Neuronal stem cell (in vitro differentiated cells): Measurements from ENCODE around the gene SRXN1.

Source experiments
- DNase-seq: peaks from one replicate; pipeline ENCODE4 v3.0.0-alpha.2; 2013; ENCODE audit warnings: low spot score
- H2AFZ ChIP-seq: one replicate; pipeline ENCODE4 v1.6.1; 2013; ENCODE audit warnings: mild to moderate bottlenecking, low read length, inconsistent platforms
- H2AK5ac ChIP-seq: 2 replicates; pipeline ENCODE4 v1.6.1; 2013; ENCODE audit warnings: low read depth, mild to moderate bottlenecking, inconsistent platforms, low read length, moderate library complexity, mixed read lengths
- H2BK120ac ChIP-seq: 2 replicates; pipeline ENCODE4 v1.6.1; 2013; ENCODE audit warnings: low read depth, mild to moderate bottlenecking, inconsistent platforms, low read length, moderate library complexity, mixed read lengths
- H2BK12ac ChIP-seq: one replicate; pipeline ENCODE4 v1.6.1; 2013; ENCODE audit warnings: low read length, inconsistent platforms
- H2BK15ac ChIP-seq: 2 replicates; pipeline ENCODE4 v1.6.1; 2013; ENCODE audit warnings: mild to moderate bottlenecking, low read length, inconsistent platforms, mixed read lengths
- H2BK5ac ChIP-seq: one replicate; pipeline ENCODE4 v1.6.1; 2013; ENCODE audit warnings: inconsistent platforms, mild to moderate bottlenecking, low read length, moderate library complexity
- H3K14ac ChIP-seq: one replicate; pipeline ENCODE4 v1.6.1; 2013; ENCODE audit warnings: low read length, inconsistent platforms
- H3K18ac ChIP-seq: 2 replicates; pipeline ENCODE4 v1.6.1; 2013; ENCODE audit warnings: low read length, inconsistent platforms
- H3K23ac ChIP-seq: 2 replicates; pipeline ENCODE4 v1.6.1; 2013; ENCODE audit warnings: low read depth, mild to moderate bottlenecking, mixed read lengths, low read length, inconsistent platforms; ENCODE audit not compliant: poor library complexity
- H3K27ac ChIP-seq: replicated peaks from 3 replicates; pipeline ENCODE4 v1.5.1; 2013; ENCODE audit warnings: low read length, inconsistent platforms
- H3K27me3 ChIP-seq, 3 experiments: 2 replicates each; pipeline ENCODE4 v1.6.1; 2013; ENCODE audit warnings: low read length in 3 of 3, mild to moderate bottlenecking in 2 of 3, inconsistent platforms in 1 of 3, low read depth in 1 of 3, mixed read lengths in 1 of 3, moderate library complexity in 1 of 3; ENCODE audit not compliant: control insufficient read depth in 3 of 3, insufficient read depth in 3 of 3
- H3K36me3 ChIP-seq, 2 donors: replicated peaks in 1 of 2; 2 replicates each; pipeline ENCODE4 v1.6.1; 2013; ENCODE audit warnings: low read length in 2 of 2; ENCODE audit not compliant: control insufficient read depth in 2 of 2, insufficient read depth in 2 of 2
- H3K4ac ChIP-seq: 2 replicates; pipeline ENCODE4 v1.6.1; 2013; ENCODE audit warnings: inconsistent platforms, mild to moderate bottlenecking, low read length, moderate library complexity
- H3K4me1 ChIP-seq, 2 donors: 1 replicate in 1 of 2; 2 replicates in 1 of 2; pipeline ENCODE4 v1.6.1; 2013; ENCODE audit warnings: low read length in 2 of 2, low read depth in 1 of 2; ENCODE audit not compliant: control insufficient read depth in 2 of 2, insufficient read depth in 1 of 2
- H3K4me2 ChIP-seq: one replicate; pipeline ENCODE4 v1.6.1; 2013; ENCODE audit warnings: mild to moderate bottlenecking, low read length, inconsistent platforms; ENCODE audit not compliant: insufficient read depth, poor library complexity, severe bottlenecking
- H3K4me3 ChIP-seq, 2 donors: 2 replicates each; pipeline ENCODE4 v1.5.1; 2013; ENCODE audit warnings: low read length in 2 of 2, mild to moderate bottlenecking in 2 of 2, inconsistent platforms in 1 of 2, moderate library complexity in 1 of 2
- H3K79me1 ChIP-seq: one replicate; pipeline ENCODE4 v1.6.1; 2013; ENCODE audit warnings: low read depth, mild to moderate bottlenecking, inconsistent platforms, low read length, moderate library complexity
- H3K9ac ChIP-seq: one replicate; pipeline ENCODE4 v1.6.1; 2013; ENCODE audit warnings: mild to moderate bottlenecking, low read depth, low read length, inconsistent platforms; ENCODE audit not compliant: poor library complexity
- H3K9me3 ChIP-seq, 2 donors: replicated peaks in 1 of 2; 2 replicates each; pipeline versions ENCODE3 to v1.6.1; 2013; ENCODE audit warnings: low read length in 2 of 2, mild to moderate bottlenecking in 2 of 2, inconsistent platforms in 1 of 2, low read depth in 1 of 2, mixed read lengths in 1 of 2, moderate library complexity in 1 of 2; ENCODE audit not compliant: control insufficient read depth in 2 of 2, insufficient read depth in 1 of 2
- H4K8ac ChIP-seq: one replicate; pipeline ENCODE4 v1.6.1; 2013; ENCODE audit warnings: low read depth, mild to moderate bottlenecking, inconsistent platforms, low read length, moderate library complexity
- H4K91ac ChIP-seq: one replicate; pipeline ENCODE4 v1.6.1; 2013; ENCODE audit warnings: low read length, low read depth, mild to moderate bottlenecking, inconsistent platforms; ENCODE audit not compliant: poor library complexity
- WGBS, 2 donors: extraction: QIAGEN DNeasy Blood & Tissue Kit; methylation state at CpG; one replicate each; pipeline ENCODE4 v1.1.7; 2013; ENCODE audit warnings: missing lambda C conversion rate in 2 of 2, mixed read lengths in 1 of 2; ENCODE audit not compliant: insufficient read length in 2 of 2, insufficient replicate concordance in 1 of 2; ENCODE audit errors: extremely low coverage in 2 of 2; 5-methylcytosine and 5-hydroxymethylcytosine counted together

The SRXN1 gene

DNA sequence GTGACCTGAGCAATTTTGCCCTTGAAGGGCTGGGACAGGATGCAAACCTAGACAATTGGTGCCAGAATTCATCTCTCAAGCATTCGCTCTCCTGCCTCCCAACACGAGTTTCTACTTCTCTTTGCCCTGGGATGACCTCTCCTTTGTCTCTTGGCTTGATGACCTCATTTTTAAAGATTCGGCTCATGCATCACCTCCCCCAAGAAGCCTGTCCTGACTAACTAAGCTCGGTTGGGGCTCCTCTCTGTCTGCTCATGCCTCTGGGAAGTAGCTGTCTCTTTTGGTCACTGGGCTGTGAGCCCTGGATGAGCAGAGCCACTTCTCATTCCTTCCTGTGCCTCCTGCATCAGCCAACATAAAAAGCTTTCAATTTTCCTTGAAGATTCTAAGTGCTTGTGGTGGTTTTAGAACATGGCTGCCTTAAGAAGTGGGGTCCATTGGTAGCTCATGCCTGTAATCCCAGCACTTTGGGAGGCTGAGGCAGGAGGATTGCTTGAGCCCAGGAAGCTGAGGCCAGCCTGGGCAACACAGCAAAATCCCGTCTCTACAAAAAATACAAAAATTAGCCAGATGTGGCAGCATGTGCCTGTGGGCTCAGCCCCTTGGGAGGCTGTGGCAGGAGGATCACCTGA lies 31.8 kb downstream of the SRXN1 start:
- peaks cover 0 to 27% (median 0%) of the 10 kb centered on the region in 3 experiments for H3K27me3 ChIP-seq
- no peak overlapping the region for H3K4ac ChIP-seq
- peak overlapping the region; percentile 28 for H2AFZ ChIP-seq
- no peak overlapping the region for H3K27ac ChIP-seq
- H2BK5ac ChIP-seq: no peak overlapping the region
- H4K8ac ChIP-seq: no peak overlapping the region
- H2BK12ac ChIP-seq: no peak overlapping the region
- H3K18ac ChIP-seq: no peak overlapping the region
- H2AK5ac ChIP-seq: no peak overlapping the region
- peaks cover 3 to 7% of the 10 kb centered on the region in 2 donors for H3K9me3 ChIP-seq
- H2BK120ac ChIP-seq: no peak overlapping the region
- H3K79me1 ChIP-seq: no peaks in the 10 kb centered on the region
- peaks cover 0 to 6% of the 10 kb centered on the region in 2 donors for H3K4me1 ChIP-seq
- no CpG with 5 or more reads among the region's 5 CpGs for WGBS, 2 donors
- H3K14ac ChIP-seq: no peak overlapping the region
- H3K23ac ChIP-seq: no peak overlapping the region
- no peak for DNase-seq
- H3K9ac ChIP-seq: no peak overlapping the region
- H3K4me2 ChIP-seq: no peak overlapping the region
- no peak overlapping the region for H4K91ac ChIP-seq
- H2BK15ac ChIP-seq: no peak overlapping the region
- H3K36me3 ChIP-seq: no peaks in the 10 kb centered on the region
- H3K4me3 ChIP-seq: no peak overlapping the region

DNA sequence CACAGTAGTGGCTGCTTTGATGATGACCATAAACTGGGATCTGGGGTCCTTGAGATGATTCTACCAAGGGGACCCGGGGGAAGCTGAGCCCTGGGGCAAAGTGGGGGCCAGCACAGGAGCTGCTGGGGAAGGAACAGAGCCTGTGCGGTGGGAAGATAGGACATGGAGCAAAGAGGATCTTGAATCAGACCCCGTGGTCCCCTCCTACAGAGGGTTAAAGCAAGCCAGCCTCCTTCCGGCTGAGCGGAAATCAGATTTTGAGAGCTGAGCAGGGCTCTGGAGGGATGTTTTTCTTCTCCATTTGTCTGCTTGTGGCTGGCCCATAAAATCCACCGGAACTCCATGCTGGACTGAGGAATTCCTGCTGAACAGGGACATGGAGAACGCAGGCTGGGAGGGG lies 32.8 kb downstream of the SRXN1 start:
- no peak overlapping the region for H4K8ac ChIP-seq
- H3K4ac ChIP-seq: no peak overlapping the region
- no peak overlapping the region for H2BK15ac ChIP-seq
- H3K23ac ChIP-seq: no peak overlapping the region
- no peaks in the 10 kb centered on the region for H3K79me1 ChIP-seq
- no peak overlapping the region for H2AK5ac ChIP-seq
- H2AFZ ChIP-seq: no peak overlapping the region
- no peak overlapping the region for H2BK12ac ChIP-seq
- no CpG with 5 or more reads among the region's 7 CpGs for WGBS, 2 donors
- DNase-seq: no peak
- H3K4me1 ChIP-seq: peaks cover 0 to 6% of the 10 kb centered on the region in 2 donors
- peaks cover 3 to 7% of the 10 kb centered on the region in 2 donors for H3K9me3 ChIP-seq
- H2BK120ac ChIP-seq: no peak overlapping the region
- H3K18ac ChIP-seq: no peak overlapping the region
- H3K4me2 ChIP-seq: no peak overlapping the region
- no peak overlapping the region for H4K91ac ChIP-seq
- H3K9ac ChIP-seq: no peak overlapping the region
- no peak overlapping the region for H3K4me3 ChIP-seq
- H2BK5ac ChIP-seq: no peak overlapping the region
- H3K36me3 ChIP-seq: no peaks in the 10 kb centered on the region
- no peak overlapping the region for H3K27ac ChIP-seq
- H3K14ac ChIP-seq: no peak overlapping the region
- H3K27me3 ChIP-seq: peaks cover 0 to 31% (median 0%) of the 10 kb centered on the region in 3 experiments

DNA sequence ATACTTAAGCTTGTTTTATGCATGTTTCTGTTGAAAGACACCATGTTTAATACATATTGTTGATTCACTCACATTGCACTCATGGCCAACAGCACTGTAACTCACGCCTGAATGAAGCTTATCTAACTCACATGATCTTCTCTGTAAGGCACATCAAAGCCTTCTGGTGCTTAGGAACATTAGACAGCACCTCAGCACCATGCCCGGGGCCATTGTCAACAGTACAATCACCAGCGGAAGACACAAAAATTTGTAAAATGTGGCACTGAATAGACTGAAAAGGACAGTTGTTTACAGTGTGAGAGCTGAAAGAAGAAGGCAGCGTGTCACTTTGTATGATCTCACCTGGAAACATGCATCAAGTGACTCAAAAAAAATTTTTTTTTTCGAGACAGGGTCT lies 34.0 kb downstream of the SRXN1 start:
- Histone ChIP-seq H2BK12ac (no peak overlapping the region), H3K27me3 (peaks cover 0 to 36% (median under 1%) of the 10 kb centered on the region in 3 experiments), H4K8ac (no peak overlapping the region), H2AK5ac (no peak overlapping the region), H3K4ac (no peak overlapping the region), H3K14ac (no peak overlapping the region), H2BK5ac (no peak overlapping the region), H3K27ac (no peak overlapping the region), H2AFZ (no peak overlapping the region), H3K79me1 (no peaks in the 10 kb centered on the region), H3K4me2 (no peak overlapping the region), H2BK120ac (no peak overlapping the region), H3K9ac (no peak overlapping the region), H4K91ac (no peak overlapping the region), H2BK15ac (no peak overlapping the region), H3K18ac (no peak overlapping the region), H3K23ac (no peak overlapping the region), H3K36me3 (no peaks in the 10 kb centered on the region), H3K4me1 (peaks cover 0 to 6% of the 10 kb centered on the region in 2 donors), H3K9me3 (peaks cover 3 to 7% of the 10 kb centered on the region in 2 donors), H3K4me3 (no peak overlapping the region)
- DNase-seq: no peak
- WGBS, 2 donors: no CpG with 5 or more reads among the region's 5 CpGs

DNA sequence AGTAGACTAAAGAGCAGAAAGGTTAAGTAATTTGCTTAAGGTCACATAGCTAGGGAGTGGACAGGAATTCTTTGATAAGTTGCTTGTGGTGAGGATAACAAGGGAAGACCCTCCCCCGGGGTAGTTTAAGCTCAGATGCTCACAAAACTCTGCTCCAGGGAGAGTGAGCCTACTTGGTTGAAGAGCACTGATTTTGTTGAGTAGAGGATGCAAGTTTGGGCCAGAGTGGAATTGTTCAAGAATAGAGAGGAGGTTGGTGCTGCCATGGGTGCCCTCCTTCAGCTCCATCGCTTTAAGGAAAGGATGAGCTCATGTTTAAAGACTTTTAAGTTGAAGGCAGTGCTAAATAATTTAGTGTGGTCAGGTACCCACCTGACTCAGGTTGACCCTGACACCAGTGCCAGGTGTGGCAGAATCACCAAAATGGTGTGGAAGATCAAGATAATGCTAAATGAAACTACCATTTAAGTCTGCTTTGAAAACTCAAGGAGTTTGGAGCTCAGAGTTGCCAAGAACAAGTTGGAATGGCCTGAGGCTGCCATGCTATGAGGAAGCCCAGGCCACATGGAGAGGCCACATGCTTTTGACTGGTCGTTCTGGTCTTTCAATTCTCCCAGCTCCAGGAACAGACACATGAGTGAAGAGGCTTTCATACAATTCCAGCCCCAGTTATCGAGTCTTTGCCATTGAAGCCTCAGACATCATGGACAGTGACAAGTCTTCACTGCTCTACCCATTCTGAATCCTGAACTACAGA lies 34.9 kb downstream of the SRXN1 start:
- peaks cover 3 to 7% of the 10 kb centered on the region in 2 donors for H3K9me3 ChIP-seq
- no peak overlapping the region for H2AFZ ChIP-seq
- H2BK5ac ChIP-seq: no peak overlapping the region
- no peak overlapping the region for H2BK120ac ChIP-seq
- no peak overlapping the region for H4K91ac ChIP-seq
- H3K36me3 ChIP-seq: no peaks in the 10 kb centered on the region
- no peak overlapping the region for H2BK12ac ChIP-seq
- H4K8ac ChIP-seq: no peak overlapping the region
- no peak overlapping the region for H3K4me2 ChIP-seq
- H2BK15ac ChIP-seq: no peak overlapping the region
- no peak overlapping the region for H2AK5ac ChIP-seq
- no CpG with 5 or more reads among the region's 4 CpGs for whole genome bisulfite sequencing, 2 donors
- peaks cover 0 to 42% (median 4%) of the 10 kb centered on the region in 3 experiments for H3K27me3 ChIP-seq
- no peak overlapping the region for H3K27ac ChIP-seq
- no peaks in the 10 kb centered on the region for H3K79me1 ChIP-seq
- H3K14ac ChIP-seq: no peak overlapping the region
- no peak overlapping the region for H3K9ac ChIP-seq
- DNase-seq: no peak
- no peak overlapping the region for H3K18ac ChIP-seq
- no peak overlapping the region for H3K23ac ChIP-seq
- peaks cover 0 to 6% of the 10 kb centered on the region in 2 donors for H3K4me1 ChIP-seq
- H3K4ac ChIP-seq: no peak overlapping the region
- peak overlapping the region in 1 of 2 donors; percentile 48 for H3K4me3 ChIP-seq
